ENCODE measurements around the gene SSTR4.

Gene SSTR4

GRCh38 chr20:23042270-23042669 is 7.2 kb downstream of the SSTR4 start:
- no peak for DNase-seq (ENCODE audit: low read depth in 2 of 2)

- DNase-seq (ENCODE audit: low read depth in 2 of 2): no peak
These were observed 8.3 kb downstream of the SSTR4 start for GRCh38 chr20:23043376-23043775.

- no peak for DNase-seq (ENCODE audit: low read depth in 2 of 2)
These were observed 11.3 kb downstream of the SSTR4 start for GRCh38 chr20:23046431-23046830.

- DNase-seq (ENCODE audit: low read depth in 2 of 2): no peak
These were observed 12.1 kb downstream of the SSTR4 start for GRCh38 chr20:23047001-23047737.

- DNase-seq (ENCODE audit: low read depth in 2 of 2): no peak
These were observed 12.7 kb downstream of the SSTR4 start for GRCh38 chr20:23047738-23048214.

GRCh38 chr20:23048283-23049200 is 13.4 kb downstream of the SSTR4 start:
- no peak for DNase-seq (ENCODE audit: low read depth in 2 of 2)

GRCh38 chr20:23049201-23050075 is 14.3 kb downstream of the SSTR4 start, which contains the start of gene THBD:
TSS of gene THBD (minus strand) at chr20:23049672. CDS start at chr20:23049504, 168 bp downstream.
- DNase-seq (ENCODE audit: low read depth in 2 of 2): no peak

- no peak for DNase-seq (ENCODE audit: low read depth in 2 of 2)
These were observed 15.1 kb downstream of the SSTR4 start for GRCh38 chr20:23050076-23050838.

- peak in 1 of 2 donors; percentile 32 for DNase-seq (ENCODE audit: low read depth in 2 of 2)
These were observed 15.9 kb downstream of the SSTR4 start for GRCh38 chr20:23050847-23051627.

GRCh38 chr20:23052904-23053303 is 17.8 kb downstream of the SSTR4 start:
- DNase-seq (ENCODE audit: low read depth in 2 of 2): no peak

GRCh38 chr20:23058240-23058639 is 23.1 kb downstream of the SSTR4 start:
- DNase-seq (ENCODE audit: low read depth in 2 of 2): no peak

- DNase-seq (ENCODE audit: low read depth in 2 of 2): no peak
These were observed 23.9 kb downstream of the SSTR4 start for GRCh38 chr20:23059001-23059400.

- DNase-seq (ENCODE audit: low read depth in 2 of 2): no peak
These were observed 24.7 kb downstream of the SSTR4 start for GRCh38 chr20:23059846-23060245.

- DNase-seq (ENCODE audit: low read depth in 2 of 2): no peak
These were observed 25.5 kb downstream of the SSTR4 start for GRCh38 chr20:23060629-23061028.

- no peak for DNase-seq (ENCODE audit: low read depth in 2 of 2)
These were observed 26.1 kb downstream of the SSTR4 start for GRCh38 chr20:23061262-23061661.

GRCh38 chr20:23061734-23062561 is 26.8 kb downstream of the SSTR4 start:
- no peak for DNase-seq (ENCODE audit: low read depth in 2 of 2)

- no peak for DNase-seq (ENCODE audit: low read depth in 2 of 2)
These were observed 27.5 kb downstream of the SSTR4 start for GRCh38 chr20:23062632-23063031.

- DNase-seq (ENCODE audit: low read depth in 2 of 2): no peak
These were observed 28.1 kb downstream of the SSTR4 start for GRCh38 chr20:23063168-23063567.

- DNase-seq (ENCODE audit: low read depth in 2 of 2): no peak
These were observed 28.5 kb downstream of the SSTR4 start for GRCh38 chr20:23063581-23063980.

Measured in stimulated activated CD4-positive, alpha-beta T cell treated with anti-CD3 and anti-CD28 coated beads, Interleukin-15, amount 100 ng/mL, for 48 hours (primary cell).